ENCODE data around the gene SPACA7.

SPACA7 gene

GRCh38 chr13:112452380-112453206, 76.4 kb downstream of the SPACA7 start:
- no peaks in the 10 kb centered on the region for H3K9me3 ChIP-seq (ENCODE audit: insufficient read depth, low read length)
- TF ChIP-seq EZH2phosphoT487 (conservative IDR thresholded peaks at IDR 0.05; ENCODE audit: low read length) = no peak
- no peak for TF ChIP-seq CTCF (IDR thresholded peaks at IDR 0.05; ENCODE audit: insufficient read depth, low read length, poor library complexity, severe bottlenecking)
- H3K36me3 ChIP-seq (ENCODE audit: low read length) = no peaks in the 10 kb centered on the region
- H3K9me2 ChIP-seq (replicated peaks; ENCODE audit: insufficient read depth, low read length) = no peaks in the 10 kb centered on the region
- no peak overlapping the region for H3K4me3 ChIP-seq (ENCODE audit: insufficient read depth, low read length, poor library complexity, severe bottlenecking)
- H3F3A ChIP-seq (ENCODE audit: insufficient read depth) = no peaks in the 10 kb centered on the region
- no peak overlapping the region for H3K27ac ChIP-seq (ENCODE audit: low read depth, low read length)
- no peak overlapping the region for H3K4me2 ChIP-seq (ENCODE audit: low read depth, low read length, poor library complexity, severe bottlenecking)
- H3K27me3 ChIP-seq (ENCODE audit: low read length) = no peaks in the 10 kb centered on the region
- no peaks in the 10 kb centered on the region for H4K20me1 ChIP-seq (ENCODE audit: low read depth, low read length)
- H3K79me2 ChIP-seq (ENCODE audit: insufficient read depth, low read length) = no peaks in the 10 kb centered on the region
- H2AFZ ChIP-seq (ENCODE audit: low read depth, low read length, severe bottlenecking) = no peak overlapping the region
- no peak overlapping the region for H3K9ac ChIP-seq (ENCODE audit: low read length)

GRCh38 chr13:112453207-112453829, 77.2 kb downstream of the SPACA7 start:
- Histone ChIP-seq H3F3A (ENCODE audit: insufficient read depth) (no peaks in the 10 kb centered on the region), H3K27me3 (ENCODE audit: low read length) (no peaks in the 10 kb centered on the region), H3K27ac (ENCODE audit: low read depth, low read length) (no peak overlapping the region), H3K36me3 (ENCODE audit: low read length) (no peaks in the 10 kb centered on the region), H3K9me2 (replicated peaks; ENCODE audit: insufficient read depth, low read length) (no peaks in the 10 kb centered on the region), H3K4me2 (ENCODE audit: low read depth, low read length, poor library complexity, severe bottlenecking) (no peak overlapping the region), H3K9me3 (ENCODE audit: insufficient read depth, low read length) (no peaks in the 10 kb centered on the region), H3K4me3 (ENCODE audit: insufficient read depth, low read length, poor library complexity, severe bottlenecking) (no peak overlapping the region), H2AFZ (ENCODE audit: low read depth, low read length, severe bottlenecking) (no peak overlapping the region), H3K9ac (ENCODE audit: low read length) (no peak overlapping the region), H3K79me2 (ENCODE audit: insufficient read depth, low read length) (no peaks in the 10 kb centered on the region), H4K20me1 (ENCODE audit: low read depth, low read length) (no peaks in the 10 kb centered on the region)
- TF ChIP-seq CTCF (IDR thresholded peaks at IDR 0.05; ENCODE audit: insufficient read depth, low read length, poor library complexity, severe bottlenecking) (no peak), EZH2phosphoT487 (conservative IDR thresholded peaks at IDR 0.05; ENCODE audit: low read length) (no peak)

- no peaks in the 10 kb centered on the region for H4K20me1 ChIP-seq (ENCODE audit: low read depth, low read length)
- TF ChIP-seq CTCF (IDR thresholded peaks at IDR 0.05; ENCODE audit: insufficient read depth, low read length, poor library complexity, severe bottlenecking) (no peak), EZH2phosphoT487 (conservative IDR thresholded peaks at IDR 0.05; ENCODE audit: low read length) (no peak)
- H3K9ac ChIP-seq (ENCODE audit: low read length) = no peak overlapping the region
- H3K36me3 ChIP-seq (ENCODE audit: low read length) = no peaks in the 10 kb centered on the region
- no peaks in the 10 kb centered on the region for H3K9me3 ChIP-seq (ENCODE audit: insufficient read depth, low read length)
- H3K4me3 ChIP-seq (ENCODE audit: insufficient read depth, low read length, poor library complexity, severe bottlenecking) = no peak overlapping the region
- no peaks in the 10 kb centered on the region for H3K9me2 ChIP-seq (replicated peaks; ENCODE audit: insufficient read depth, low read length)
- no peaks in the 10 kb centered on the region for H3K79me2 ChIP-seq (ENCODE audit: insufficient read depth, low read length)
- H3K27ac ChIP-seq (ENCODE audit: low read depth, low read length) = no peak overlapping the region
- H3F3A ChIP-seq (ENCODE audit: insufficient read depth) = no peaks in the 10 kb centered on the region
- no peak overlapping the region for H3K4me2 ChIP-seq (ENCODE audit: low read depth, low read length, poor library complexity, severe bottlenecking)
- H3K27me3 ChIP-seq (ENCODE audit: low read length) = no peaks in the 10 kb centered on the region
- no peak overlapping the region for H2AFZ ChIP-seq (ENCODE audit: low read depth, low read length, severe bottlenecking)
Measured at GRCh38 chr13:112453874-112454647, 77.9 kb downstream of the SPACA7 start.

All from SU-DHL-6 (cell line).